ENCODE measurements around the gene TSPAN18. TPM values are rescaled to one million over a fixed set of nuclear protein-coding genes. Genes with fewer than 3 reads are reported as not detected.
A peak's percentile ranks its signal among the peaks of the same experiment; 100 is the strongest.

TSPAN18 gene
- polyA plus RNA-seq, 1 of the 3 experiments (the other 2 are of a cell fraction): 0.72 TPM

- CTCF ChIA-PET: interaction anchor here (0.6 to 1.4 kb wide), 5 partner anchors 14 to 238 kb away, joined by 3 read pairs; no protein-coding TSS in a partner anchor
- H3K9me2 ChIP-seq: no peaks in the 10 kb centered on the region
- H3K9ac ChIP-seq: no peak overlapping the region
Measured at GRCh38 chr11:44854741-44855492, 128.2 kb downstream of the TSPAN18 start.

More at GRCh38 chr11:44854741-44855492, 128.2 kb downstream of the TSPAN18 start:
- peaks cover 5 to 43% of the 10 kb centered on the region in 2 experiments; a peak in 2 of 4 replicates for H3K4me1 ChIP-seq (ENCODE audit: control insufficient read depth in 1 of 2, insufficient read depth in 2 of 2, low read depth in 1 of 2, low read length in 1 of 2)
- H3K4me3 ChIP-seq (ENCODE audit: low read depth in 2 of 2, low read length in 1 of 2): no peak overlapping the region
- peak overlapping the region; percentile 39; the same call in 1 of the 2 replicates for H2AFZ ChIP-seq (ENCODE audit: low read depth)
- peaks cover 5% of the 10 kb centered on the region for H3F3A ChIP-seq (replicated peaks; ENCODE audit: insufficient read depth)
- TF ChIP-seq MEF2A (IDR thresholded peaks at IDR 0.05; ENCODE audit: borderline replicate concordance, low read depth): no peak
- no peak for TF ChIP-seq TAF1 (IDR thresholded peaks at IDR 0.05; ENCODE audit: borderline replicate concordance, low read depth, low read length)
- no peak for TF ChIP-seq CTCF (IDR thresholded peaks at IDR 0.05)
- no peak for TF ChIP-seq CHD2 (IDR thresholded peaks at IDR 0.05; ENCODE audit: low read length, partially characterized antibody)
- no peak for TF ChIP-seq SIN3A (IDR thresholded peaks at IDR 0.05; ENCODE audit: borderline replicate concordance, low read depth, low read length)
- no peak for TF ChIP-seq USF2 (IDR thresholded peaks at IDR 0.05; ENCODE audit: borderline replicate concordance, low read depth, low read length)
- no peak for TF ChIP-seq SMC3 (IDR thresholded peaks at IDR 0.05; ENCODE audit: low read depth, low read length)
- no peak for TF ChIP-seq RAD21 (IDR thresholded peaks at IDR 0.05; ENCODE audit: low read length)
- TF ChIP-seq POLR2AphosphoS5 (IDR thresholded peaks at IDR 0.05; ENCODE audit: low read depth, low read length): no peak
- TF ChIP-seq PBX3 (IDR thresholded peaks at IDR 0.05): no peak
- TF ChIP-seq RCOR1 (IDR thresholded peaks at IDR 0.05; ENCODE audit: low read length): no peak
- no peak for TF ChIP-seq RFX5 (IDR thresholded peaks at IDR 0.05; ENCODE audit: low read length)
- H4K20me1 ChIP-seq (ENCODE audit: insufficient read depth): no peaks in the 10 kb centered on the region
- H3K27me3 ChIP-seq (ENCODE audit: insufficient read depth): no peaks in the 10 kb centered on the region
- H3K27ac ChIP-seq (ENCODE audit: low read depth in 2 of 2, low read length in 1 of 2): peak overlapping the region in 1 of 2 experiments; percentile 50; a peak in 3 of 4 replicates
- H3K36me3 ChIP-seq (replicated peaks in 1 of 2; ENCODE audit: control insufficient read depth in 1 of 2, insufficient read depth in 2 of 2, low read length in 1 of 2): no peaks in the 10 kb centered on the region
- WGBS (ENCODE audit: low lambda C conversion rate): 56% methylated on average over 5 of the region's 5 CpGs
- POLR2A ChIA-PET: no interaction called here
- DNase-seq: no peak
- H3K9me3 ChIP-seq: no peaks in the 10 kb centered on the region
- H3K4me2 ChIP-seq: no peak overlapping the region
- no peaks in the 10 kb centered on the region for H3K79me2 ChIP-seq (ENCODE audit: insufficient read depth)
